GM12864 (cell line): ENCODE results near the gene GPS2.

Experiments
- DNase-seq: peaks from one replicate; pipeline ENCODE4 v3.0.0-alpha.2; 2011; ENCODE audit warnings: low read depth
- H3K4me3 ChIP-seq: 2 replicates; pipeline ENCODE4 v1.5.1; 2011; ENCODE audit warnings: mild to moderate bottlenecking, low read depth, low read length, control low read depth
- TF ChIP-seq, protein P1 (sequence below): IDR thresholded peaks from 2 replicates; pipeline ENCODE4 v1.5.1; 2011; ENCODE audit warnings: low read depth, mild to moderate bottlenecking, moderate library complexity, low read length, control low read depth, inconsistent platforms; ENCODE audit errors: missing control alignments

The GPS2 gene

DNA sequence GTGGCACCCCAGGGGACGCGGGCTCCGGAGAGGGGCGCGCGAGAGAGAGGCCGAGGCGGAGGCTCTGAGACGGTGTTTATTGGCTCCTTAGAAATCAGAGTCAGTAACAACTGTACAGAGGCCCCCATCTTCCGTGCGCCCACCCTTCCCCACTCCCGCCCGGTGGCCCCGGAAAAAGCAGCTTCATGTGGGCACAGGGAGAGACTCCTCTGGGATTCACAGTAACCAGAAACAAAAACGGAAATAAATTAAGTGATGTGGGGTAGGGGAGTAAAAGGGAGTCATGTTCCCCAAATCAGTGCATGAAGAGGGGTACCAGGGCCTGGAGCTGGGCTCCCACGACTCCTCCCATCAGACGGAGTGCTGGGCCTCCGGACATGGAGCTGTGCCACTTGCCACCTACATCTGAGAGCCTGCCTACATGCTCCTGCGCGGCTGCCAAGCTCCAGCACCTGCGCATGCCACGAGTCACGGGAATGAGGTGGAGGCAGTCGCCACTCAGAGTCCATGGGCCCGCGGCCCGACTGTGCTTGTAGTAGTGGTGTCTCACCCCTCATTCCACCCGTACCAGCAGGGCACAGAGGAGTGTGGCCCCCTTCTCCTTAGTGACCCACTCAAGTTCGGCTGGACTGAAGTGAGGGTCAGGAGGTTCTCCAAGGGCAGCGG is 543 bp upstream of the GPS2 start:
- TF ChIP-seq, protein P1, sequence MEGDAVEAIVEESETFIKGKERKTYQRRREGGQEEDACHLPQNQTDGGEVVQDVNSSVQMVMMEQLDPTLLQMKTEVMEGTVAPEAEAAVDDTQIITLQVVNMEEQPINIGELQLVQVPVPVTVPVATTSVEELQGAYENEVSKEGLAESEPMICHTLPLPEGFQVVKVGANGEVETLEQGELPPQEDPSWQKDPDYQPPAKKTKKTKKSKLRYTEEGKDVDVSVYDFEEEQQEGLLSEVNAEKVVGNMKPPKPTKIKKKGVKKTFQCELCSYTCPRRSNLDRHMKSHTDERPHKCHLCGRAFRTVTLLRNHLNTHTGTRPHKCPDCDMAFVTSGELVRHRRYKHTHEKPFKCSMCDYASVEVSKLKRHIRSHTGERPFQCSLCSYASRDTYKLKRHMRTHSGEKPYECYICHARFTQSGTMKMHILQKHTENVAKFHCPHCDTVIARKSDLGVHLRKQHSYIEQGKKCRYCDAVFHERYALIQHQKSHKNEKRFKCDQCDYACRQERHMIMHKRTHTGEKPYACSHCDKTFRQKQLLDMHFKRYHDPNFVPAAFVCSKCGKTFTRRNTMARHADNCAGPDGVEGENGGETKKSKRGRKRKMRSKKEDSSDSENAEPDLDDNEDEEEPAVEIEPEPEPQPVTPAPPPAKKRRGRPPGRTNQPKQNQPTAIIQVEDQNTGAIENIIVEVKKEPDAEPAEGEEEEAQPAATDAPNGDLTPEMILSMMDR, result no peak
- peak overlapping the region; percentile 68 for H3K4me3 ChIP-seq
- no peak for DNase-seq

DNA sequence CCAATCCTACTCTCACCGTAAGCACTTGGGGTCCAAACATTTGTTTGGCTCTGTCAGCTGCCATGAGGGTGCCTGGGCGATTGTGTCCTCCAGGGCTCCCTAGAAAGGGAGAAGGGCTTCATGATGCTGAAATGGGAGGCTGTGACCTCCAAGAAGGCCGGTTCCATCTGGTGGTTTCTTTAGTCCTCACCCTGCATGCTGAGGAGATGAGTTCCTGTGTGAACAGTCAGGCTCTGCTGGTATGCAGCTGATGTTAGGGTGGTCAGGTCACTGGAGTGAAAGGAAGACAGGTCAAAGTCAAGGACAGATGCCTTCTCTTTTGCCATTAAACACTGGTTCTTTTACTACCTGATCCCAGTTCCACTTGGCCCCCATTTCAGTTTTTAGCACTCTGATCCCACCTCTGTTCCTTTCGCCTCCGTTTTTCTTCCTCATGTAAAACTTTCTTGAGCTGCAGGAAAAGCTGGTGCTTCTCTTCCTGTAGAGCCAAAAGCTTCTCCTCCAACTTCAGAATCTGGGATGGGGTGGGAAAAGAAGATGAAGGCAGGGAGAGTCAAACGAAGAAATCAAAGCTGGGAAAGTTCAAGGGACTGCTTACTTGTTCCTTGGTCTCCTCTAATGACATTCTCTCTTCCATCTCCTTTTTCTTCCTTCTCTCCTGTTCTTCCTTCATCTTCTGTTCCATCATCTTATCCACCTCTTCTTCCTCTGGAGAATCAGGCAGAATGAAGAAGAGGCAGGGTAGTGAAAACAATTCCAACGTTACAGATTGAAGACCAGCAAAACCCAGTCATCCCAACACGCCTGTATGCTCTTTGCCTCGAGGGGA is 1.1 kb downstream of the GPS2 start:
- H3K4me3 ChIP-seq, result peak overlapping the region; percentile 68
- no peak for DNase-seq
- TF ChIP-seq, protein P1, result no peak

DNA sequence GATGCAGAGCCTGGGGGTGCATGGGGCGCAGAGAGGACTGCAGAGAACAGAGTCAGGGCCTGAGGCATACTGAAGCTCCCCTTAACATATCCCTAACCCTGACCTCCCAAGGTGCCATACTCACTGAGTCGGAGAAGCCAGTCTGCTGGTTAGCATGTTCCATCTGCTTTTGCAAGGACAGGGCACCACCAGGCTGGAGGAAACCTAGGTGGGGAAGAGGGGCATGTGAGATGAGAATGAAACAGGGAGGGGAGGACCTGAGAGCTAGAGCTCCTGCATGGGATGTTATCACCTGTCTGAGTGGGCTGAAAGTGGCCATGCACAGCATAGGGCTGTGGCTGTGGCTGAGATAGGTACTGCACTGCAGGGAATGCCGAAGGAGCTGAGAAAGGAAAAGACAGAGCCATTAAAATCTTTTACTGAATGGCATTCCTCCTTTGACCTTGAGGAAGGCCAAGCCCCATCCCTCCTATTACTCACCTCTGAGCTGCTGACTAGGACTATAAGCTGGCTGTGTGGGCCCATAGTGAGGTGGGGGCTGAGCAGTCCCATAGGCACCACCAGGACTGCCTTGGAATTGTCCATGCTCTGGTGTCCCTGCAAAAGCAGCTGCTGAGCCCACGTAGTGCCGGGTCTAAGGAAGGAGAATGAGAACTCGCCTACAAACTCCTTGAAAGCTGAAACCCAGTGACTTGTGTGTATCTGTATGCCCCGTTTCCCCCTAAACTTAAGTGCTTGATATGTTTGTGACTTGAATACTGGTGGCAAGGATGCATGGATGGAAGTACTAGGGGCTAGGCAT is 1.9 kb downstream of the GPS2 start:
- no peak for DNase-seq
- no peak overlapping the region for H3K4me3 ChIP-seq

DNA sequence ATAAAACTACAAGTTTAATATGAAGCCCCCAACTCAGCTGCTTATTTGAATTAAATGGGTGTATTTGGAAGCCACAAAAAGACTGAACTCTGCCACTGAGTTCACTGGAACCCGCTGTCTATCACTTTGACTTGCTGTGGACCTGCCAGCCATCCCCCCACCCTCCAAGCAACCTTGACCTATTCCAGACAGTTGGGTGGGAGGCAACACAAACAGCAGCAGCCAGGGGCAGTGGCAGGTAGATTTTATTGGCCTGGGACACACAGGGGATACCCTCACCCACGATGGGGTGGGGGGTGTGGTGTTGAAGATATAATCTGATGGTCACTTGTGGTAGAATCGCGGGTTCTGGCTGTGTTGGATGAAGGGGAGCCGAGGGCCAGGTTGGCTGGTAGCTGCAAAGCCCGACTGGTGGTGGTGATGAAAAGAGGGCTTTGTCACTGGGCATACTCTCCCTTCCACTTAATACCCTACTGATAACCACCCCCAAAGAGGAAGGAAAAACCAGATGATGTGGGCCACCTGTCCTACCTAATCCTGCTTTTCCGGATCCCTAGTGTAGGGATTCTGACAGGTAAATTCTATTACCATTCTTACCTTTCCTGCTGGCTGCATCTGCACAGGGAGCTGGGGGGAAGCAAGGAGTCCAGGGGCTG is 2.6 kb downstream of the GPS2 start:
- no peak overlapping the region for H3K4me3 ChIP-seq
- DNase-seq, result no peak
- TF ChIP-seq, protein P1, result no peak

More for the DNA sequence above, 1.9 kb downstream of the GPS2 start:
- TF ChIP-seq, protein P1, result peak; percentile 45

DNA sequence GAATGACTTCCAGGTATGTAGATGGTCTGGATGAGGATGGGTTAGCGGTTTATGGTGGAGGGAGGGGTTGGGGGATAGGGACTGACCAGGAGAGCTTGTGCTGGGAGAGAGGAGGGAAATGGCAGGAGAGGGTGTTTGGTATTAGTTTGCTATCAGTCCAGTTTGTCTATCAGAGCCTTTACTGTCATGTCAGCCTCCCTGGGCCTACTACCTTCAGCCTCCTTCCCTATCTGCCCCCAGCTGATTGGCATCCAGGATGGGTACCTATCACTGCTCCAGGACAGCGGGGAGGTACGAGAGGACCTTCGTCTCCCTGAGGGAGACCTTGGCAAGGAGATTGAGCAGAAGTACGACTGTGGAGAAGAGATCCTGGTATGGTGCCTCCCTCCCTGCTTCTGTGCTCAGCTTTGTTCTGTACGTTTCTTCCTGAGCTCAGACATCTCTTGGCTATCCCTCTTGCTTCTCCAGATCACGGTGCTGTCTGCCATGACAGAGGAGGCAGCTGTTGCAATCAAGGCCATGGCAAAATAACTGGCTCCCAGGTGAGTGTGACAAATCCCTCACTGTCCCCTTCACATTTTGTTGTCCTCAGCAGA is 4.0 kb downstream of the GPS2 start:
- TF ChIP-seq, protein P1, result no peak

DNA sequence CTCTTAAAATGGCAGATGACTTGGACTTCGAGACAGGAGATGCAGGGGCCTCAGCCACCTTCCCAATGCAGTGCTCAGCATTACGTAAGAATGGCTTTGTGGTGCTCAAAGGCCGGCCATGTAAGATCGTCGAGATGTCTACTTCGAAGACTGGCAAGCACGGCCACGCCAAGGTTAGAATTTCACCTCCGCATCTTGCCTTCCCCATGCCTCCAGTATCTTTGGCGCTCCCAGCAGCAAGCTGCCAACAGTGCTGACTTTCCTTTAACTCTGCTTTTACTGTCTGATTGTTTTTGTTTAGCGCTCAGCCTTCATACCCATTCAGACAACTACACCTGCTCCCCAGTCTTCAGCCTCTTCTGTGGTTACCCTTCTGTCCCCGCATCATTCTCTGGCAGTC is 5.5 kb downstream of the GPS2 start:
- H3K4me3 ChIP-seq, result peak overlapping the region; percentile 65
- TF ChIP-seq, protein P1, result no peak
- no peak for DNase-seq

More for the DNA sequence above, 4.0 kb downstream of the GPS2 start:
- no peak for DNase-seq
- H3K4me3 ChIP-seq, result no peak overlapping the region
